ENCODE results near the gene EXOC6B. TPM values are rescaled to one million over a fixed set of nuclear protein-coding genes. Genes with fewer than 3 reads are reported as not detected.

EXOC6B gene
- total and polyA plus RNA-seq, 11 donors = 18.4 to 192 (median 143) TPM

GRCh38 chr2:72803626-72804320 lies 22.1 kb downstream of the EXOC6B start:
- DNase-seq (no peak), ATAC-seq (peak in 1 of 4 donors; percentile 24)
- H3K4me1 ChIP-seq = peaks cover 0 to 14% (median 2%) of the 10 kb centered on the region in 12 donors
- H3K36me3 ChIP-seq = peaks cover 0 to 3% (median 0%) of the 10 kb centered on the region in 9 donors
- H3K4me3 ChIP-seq = no peak overlapping the region
- intact Hi-C loops (cut with DNase I) = no loop called here
- no peak for TF ChIP-seq POLR2A (IDR thresholded peaks at IDR 0.05)
- peak in 1 of 12 donors; percentile 7 for TF ChIP-seq CTCF (IDR thresholded peaks at IDR 0.05)
- no peak overlapping the region for H3K27ac ChIP-seq
- peaks cover 0 to 9% (median 1%) of the 10 kb centered on the region in 12 donors for H3K9me3 ChIP-seq
- no peaks in the 10 kb centered on the region for H3K27me3 ChIP-seq

GRCh38 chr2:72803151-72803550 lies 22.7 kb downstream of the EXOC6B start:
- 77 to 88% (median 83%) methylated on average over 1 of the region's 1 CpG for WGBS, 4 donors
- DNase-seq (no peak), ATAC-seq (no peak)
- H3K9me3 ChIP-seq = peaks cover 0 to 3% (median 0%) of the 10 kb centered on the region in 12 donors
- H3K36me3 ChIP-seq = no peaks in the 10 kb centered on the region
- no peak overlapping the region for H3K4me3 ChIP-seq
- peaks cover 0 to 20% (median 2%) of the 10 kb centered on the region in 12 donors for H3K4me1 ChIP-seq
- H3K27ac ChIP-seq = no peak overlapping the region
- TF ChIP-seq CTCF (IDR thresholded peaks at IDR 0.05) (no peak), POLR2A (IDR thresholded peaks at IDR 0.05) (no peak)
- H3K27me3 ChIP-seq = no peaks in the 10 kb centered on the region
- intact Hi-C loops (cut with DNase I) = no loop called here

- intact Hi-C loops (cut with DNase I) = no loop called here
- no peaks in the 10 kb centered on the region for H3K9me3 ChIP-seq
- TF ChIP-seq CTCF (IDR thresholded peaks at IDR 0.05) (no peak), POLR2A (IDR thresholded peaks at IDR 0.05) (no peak)
- H3K27ac ChIP-seq = no peak overlapping the region
- ATAC-seq (no peak), DNase-seq (no peak)
- H3K4me1 ChIP-seq = peaks cover 0 to 27% (median 2%) of the 10 kb centered on the region in 12 donors
- no peaks in the 10 kb centered on the region for H3K36me3 ChIP-seq
- WGBS, 4 donors = 94 to 98% (median 96%) methylated on average over 2 of the region's 2 CpGs
- no peaks in the 10 kb centered on the region for H3K27me3 ChIP-seq
- H3K4me3 ChIP-seq = no peak overlapping the region
Measured at GRCh38 chr2:72800492-72800891, 25.3 kb downstream of the EXOC6B start.

- ATAC-seq (no peak), DNase-seq (no peak)
- intact Hi-C loops (cut with DNase I) = no loop called here
- TF ChIP-seq POLR2A (IDR thresholded peaks at IDR 0.05) (no peak), CTCF (IDR thresholded peaks at IDR 0.05) (no peak)
- no peaks in the 10 kb centered on the region for H3K9me3 ChIP-seq
- 93 to 98% (median 97%) methylated on average over 4 of the region's 4 CpGs for WGBS, 4 donors
- no peaks in the 10 kb centered on the region for H3K36me3 ChIP-seq
- peaks cover 0 to 34% (median 17%) of the 10 kb centered on the region in 12 donors for H3K4me1 ChIP-seq
- H3K27ac ChIP-seq = no peak overlapping the region
- H3K27me3 ChIP-seq = no peaks in the 10 kb centered on the region
- no peak overlapping the region for H3K4me3 ChIP-seq
Measured at GRCh38 chr2:72797740-72798139, 28.1 kb downstream of the EXOC6B start.

Measured in heart left ventricle (tissue), 16 donors.